ENCODE results near the gene OPRM1.

DNA sequence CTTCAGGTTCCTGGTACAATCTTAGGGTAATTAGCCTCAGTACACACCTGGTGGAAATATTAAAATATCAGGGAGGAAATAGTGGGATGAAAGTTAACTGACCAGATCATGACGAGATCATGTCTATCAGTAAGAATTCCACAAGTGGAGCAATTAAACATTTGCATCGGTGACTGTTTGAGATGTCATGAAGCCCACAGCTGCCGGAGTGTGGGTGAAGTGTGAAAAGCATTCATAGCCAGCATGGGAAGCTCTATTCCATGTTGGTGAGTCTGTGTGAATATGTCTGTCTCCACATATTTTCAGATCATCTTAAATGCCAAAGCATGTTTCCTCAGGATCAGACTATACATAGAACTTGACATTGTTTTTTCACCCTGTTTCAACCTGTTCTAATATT lies 174.7 kb downstream of the OPRM1 start:
- TF ChIP-seq, protein P1, sequence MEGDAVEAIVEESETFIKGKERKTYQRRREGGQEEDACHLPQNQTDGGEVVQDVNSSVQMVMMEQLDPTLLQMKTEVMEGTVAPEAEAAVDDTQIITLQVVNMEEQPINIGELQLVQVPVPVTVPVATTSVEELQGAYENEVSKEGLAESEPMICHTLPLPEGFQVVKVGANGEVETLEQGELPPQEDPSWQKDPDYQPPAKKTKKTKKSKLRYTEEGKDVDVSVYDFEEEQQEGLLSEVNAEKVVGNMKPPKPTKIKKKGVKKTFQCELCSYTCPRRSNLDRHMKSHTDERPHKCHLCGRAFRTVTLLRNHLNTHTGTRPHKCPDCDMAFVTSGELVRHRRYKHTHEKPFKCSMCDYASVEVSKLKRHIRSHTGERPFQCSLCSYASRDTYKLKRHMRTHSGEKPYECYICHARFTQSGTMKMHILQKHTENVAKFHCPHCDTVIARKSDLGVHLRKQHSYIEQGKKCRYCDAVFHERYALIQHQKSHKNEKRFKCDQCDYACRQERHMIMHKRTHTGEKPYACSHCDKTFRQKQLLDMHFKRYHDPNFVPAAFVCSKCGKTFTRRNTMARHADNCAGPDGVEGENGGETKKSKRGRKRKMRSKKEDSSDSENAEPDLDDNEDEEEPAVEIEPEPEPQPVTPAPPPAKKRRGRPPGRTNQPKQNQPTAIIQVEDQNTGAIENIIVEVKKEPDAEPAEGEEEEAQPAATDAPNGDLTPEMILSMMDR (IDR thresholded peaks at IDR 0.05): no peak
- TF ChIP-seq POLR2AphosphoS5 (IDR thresholded peaks at IDR 0.05; ENCODE audit: low read depth, low read length): no peak
- TF ChIP-seq, protein P2, sequence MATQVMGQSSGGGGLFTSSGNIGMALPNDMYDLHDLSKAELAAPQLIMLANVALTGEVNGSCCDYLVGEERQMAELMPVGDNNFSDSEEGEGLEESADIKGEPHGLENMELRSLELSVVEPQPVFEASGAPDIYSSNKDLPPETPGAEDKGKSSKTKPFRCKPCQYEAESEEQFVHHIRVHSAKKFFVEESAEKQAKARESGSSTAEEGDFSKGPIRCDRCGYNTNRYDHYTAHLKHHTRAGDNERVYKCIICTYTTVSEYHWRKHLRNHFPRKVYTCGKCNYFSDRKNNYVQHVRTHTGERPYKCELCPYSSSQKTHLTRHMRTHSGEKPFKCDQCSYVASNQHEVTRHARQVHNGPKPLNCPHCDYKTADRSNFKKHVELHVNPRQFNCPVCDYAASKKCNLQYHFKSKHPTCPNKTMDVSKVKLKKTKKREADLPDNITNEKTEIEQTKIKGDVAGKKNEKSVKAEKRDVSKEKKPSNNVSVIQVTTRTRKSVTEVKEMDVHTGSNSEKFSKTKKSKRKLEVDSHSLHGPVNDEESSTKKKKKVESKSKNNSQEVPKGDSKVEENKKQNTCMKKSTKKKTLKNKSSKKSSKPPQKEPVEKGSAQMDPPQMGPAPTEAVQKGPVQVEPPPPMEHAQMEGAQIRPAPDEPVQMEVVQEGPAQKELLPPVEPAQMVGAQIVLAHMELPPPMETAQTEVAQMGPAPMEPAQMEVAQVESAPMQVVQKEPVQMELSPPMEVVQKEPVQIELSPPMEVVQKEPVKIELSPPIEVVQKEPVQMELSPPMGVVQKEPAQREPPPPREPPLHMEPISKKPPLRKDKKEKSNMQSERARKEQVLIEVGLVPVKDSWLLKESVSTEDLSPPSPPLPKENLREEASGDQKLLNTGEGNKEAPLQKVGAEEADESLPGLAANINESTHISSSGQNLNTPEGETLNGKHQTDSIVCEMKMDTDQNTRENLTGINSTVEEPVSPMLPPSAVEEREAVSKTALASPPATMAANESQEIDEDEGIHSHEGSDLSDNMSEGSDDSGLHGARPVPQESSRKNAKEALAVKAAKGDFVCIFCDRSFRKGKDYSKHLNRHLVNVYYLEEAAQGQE (IDR thresholded peaks at IDR 0.05; ENCODE audit: insufficient read depth in 1 of 2, low read depth in 2 of 2, low read length in 1 of 2): no peak
